ENCODE measurements around the gene SPHK1. TPM values are rescaled to one million over a fixed set of nuclear protein-coding genes. Genes with fewer than 3 reads are reported as not detected.

Gene SPHK1, protein sequence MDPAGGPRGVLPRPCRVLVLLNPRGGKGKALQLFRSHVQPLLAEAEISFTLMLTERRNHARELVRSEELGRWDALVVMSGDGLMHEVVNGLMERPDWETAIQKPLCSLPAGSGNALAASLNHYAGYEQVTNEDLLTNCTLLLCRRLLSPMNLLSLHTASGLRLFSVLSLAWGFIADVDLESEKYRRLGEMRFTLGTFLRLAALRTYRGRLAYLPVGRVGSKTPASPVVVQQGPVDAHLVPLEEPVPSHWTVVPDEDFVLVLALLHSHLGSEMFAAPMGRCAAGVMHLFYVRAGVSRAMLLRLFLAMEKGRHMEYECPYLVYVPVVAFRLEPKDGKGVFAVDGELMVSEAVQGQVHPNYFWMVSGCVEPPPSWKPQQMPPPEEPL
- total RNA-seq (2021; ENCODE audit: unreplicated experiment), result 18.2 TPM
- 17.7 TPM for polyA plus RNA-seq (2012; ENCODE audit: insufficient read length)
- percentile 35 among the genes with signal in this experiment for Bru-seq, nascent RNA
- BruChase-seq, experiment 1, labeled RNA remaining after a 2-hour chase, result percentile 47 among the genes with signal in this experiment
- BruChase-seq, experiment 2, labeled RNA remaining after a 6-hour chase, result percentile 53 among the genes with signal in this experiment
- long read RNA-seq, transcript SPHK1-201 (6 exons, 2,138 nt), result minor isoform, 8 of 52 reads
- long read RNA-seq, transcript SPHK1-210 (6 exons, 1,821 nt), result major isoform, 24 of 52 reads
- long read RNA-seq, partial matches to known transcripts, result 6 of 52 reads
- long read RNA-seq, other reads (novel, unspliced or antisense), result 12 of 52 reads

DNA sequence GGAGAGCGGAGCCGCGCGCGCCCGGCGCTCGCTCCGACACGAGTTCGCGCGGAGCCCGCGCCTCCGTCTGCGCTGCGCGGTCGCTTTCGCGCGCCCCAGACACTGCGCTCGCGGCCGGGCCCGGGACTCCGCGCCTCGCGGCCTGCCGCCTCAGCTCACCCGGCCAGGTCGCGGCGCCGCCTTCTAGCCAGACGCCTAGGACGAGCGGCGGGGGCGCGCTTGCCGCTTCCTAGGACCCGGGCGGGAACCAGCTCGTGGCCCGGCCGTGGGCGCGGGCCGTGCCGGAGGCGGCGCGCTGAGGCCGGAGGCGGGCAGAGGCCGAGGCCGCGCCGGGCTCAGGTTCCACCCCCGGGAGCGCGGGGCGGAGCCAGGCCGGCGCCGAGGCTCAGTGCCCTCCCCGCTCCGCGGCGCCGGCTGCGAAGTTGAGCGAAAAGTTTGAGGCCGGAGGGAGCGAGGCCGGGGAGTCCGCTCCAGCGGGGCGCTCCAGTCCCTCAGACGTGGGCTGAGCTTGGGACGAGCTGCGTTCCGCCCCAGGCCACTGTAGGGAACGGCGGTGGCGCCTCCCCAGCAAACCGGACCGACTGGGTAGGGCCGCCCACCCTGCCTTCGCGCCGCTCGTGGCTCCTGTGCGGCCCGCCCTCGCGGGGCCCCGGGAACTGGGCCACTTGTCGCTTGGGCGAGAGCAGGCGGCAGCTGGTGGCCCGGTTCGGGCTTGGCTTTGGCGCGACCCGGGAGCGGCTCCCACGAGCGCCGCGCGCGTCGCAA lies at the start of gene SPHK1:
SPHK1 (plus strand) TSS at position 388 of the 765 bp plus-strand sequence. CDS start 1,036 bp downstream, outside the sequence.
- CTCF ChIA-PET, result interaction anchor here (0.6 to 3.4 kb wide), 10 partner anchors 13 to 714 kb away, joined by 3 to 25 read pairs (median 3); no protein-coding TSS in a partner anchor
- H3K4me3 ChIP-seq (ENCODE audit: low read depth in 2 of 2, low read length in 2 of 2), result peak within 1 kb of the TSS; percentile 59 to 69
- peak; percentile 84 for ATAC-seq
- H3K9me3 ChIP-seq (ENCODE audit: control insufficient read depth, insufficient read depth, low read depth, low read length), result no peaks in the 10 kb centered on the region
- H3K27ac ChIP-seq (ENCODE audit: low read length), result peak within 1 kb of the TSS; percentile 79
- no peaks in the 10 kb centered on the region for H3K36me3 ChIP-seq (ENCODE audit: control insufficient read depth, insufficient read depth, low read length)
- intact Hi-C loops (cut with micrococcal nuclease; ENCODE audit: unreplicated experiment), result no loop called here
- no peak for DNase-seq (ENCODE audit: low read depth, low spot score)
- peaks cover 13% of the 10 kb centered on the region; the same call in 1 of the 2 replicates for H3K4me1 ChIP-seq (ENCODE audit: control insufficient read depth, insufficient read depth, low read length)
- in situ Hi-C loops (cut with HindIII; ENCODE audit: low pct_unique_long_range_greater_than_20kb, low sequenced_read_pairs), result no loop called here
- TF ChIP-seq, protein P1, sequence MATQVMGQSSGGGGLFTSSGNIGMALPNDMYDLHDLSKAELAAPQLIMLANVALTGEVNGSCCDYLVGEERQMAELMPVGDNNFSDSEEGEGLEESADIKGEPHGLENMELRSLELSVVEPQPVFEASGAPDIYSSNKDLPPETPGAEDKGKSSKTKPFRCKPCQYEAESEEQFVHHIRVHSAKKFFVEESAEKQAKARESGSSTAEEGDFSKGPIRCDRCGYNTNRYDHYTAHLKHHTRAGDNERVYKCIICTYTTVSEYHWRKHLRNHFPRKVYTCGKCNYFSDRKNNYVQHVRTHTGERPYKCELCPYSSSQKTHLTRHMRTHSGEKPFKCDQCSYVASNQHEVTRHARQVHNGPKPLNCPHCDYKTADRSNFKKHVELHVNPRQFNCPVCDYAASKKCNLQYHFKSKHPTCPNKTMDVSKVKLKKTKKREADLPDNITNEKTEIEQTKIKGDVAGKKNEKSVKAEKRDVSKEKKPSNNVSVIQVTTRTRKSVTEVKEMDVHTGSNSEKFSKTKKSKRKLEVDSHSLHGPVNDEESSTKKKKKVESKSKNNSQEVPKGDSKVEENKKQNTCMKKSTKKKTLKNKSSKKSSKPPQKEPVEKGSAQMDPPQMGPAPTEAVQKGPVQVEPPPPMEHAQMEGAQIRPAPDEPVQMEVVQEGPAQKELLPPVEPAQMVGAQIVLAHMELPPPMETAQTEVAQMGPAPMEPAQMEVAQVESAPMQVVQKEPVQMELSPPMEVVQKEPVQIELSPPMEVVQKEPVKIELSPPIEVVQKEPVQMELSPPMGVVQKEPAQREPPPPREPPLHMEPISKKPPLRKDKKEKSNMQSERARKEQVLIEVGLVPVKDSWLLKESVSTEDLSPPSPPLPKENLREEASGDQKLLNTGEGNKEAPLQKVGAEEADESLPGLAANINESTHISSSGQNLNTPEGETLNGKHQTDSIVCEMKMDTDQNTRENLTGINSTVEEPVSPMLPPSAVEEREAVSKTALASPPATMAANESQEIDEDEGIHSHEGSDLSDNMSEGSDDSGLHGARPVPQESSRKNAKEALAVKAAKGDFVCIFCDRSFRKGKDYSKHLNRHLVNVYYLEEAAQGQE (IDR thresholded peaks at IDR 0.05; ENCODE audit: insufficient read depth in 1 of 2, low read depth in 2 of 2, low read length in 1 of 2), result no peak
- TF ChIP-seq SIN3A (IDR thresholded peaks at IDR 0.05; ENCODE audit: borderline replicate concordance, insufficient read depth, low read depth, low read length) (peak; percentile 46; the same call in 1 of the 2 replicates), TCF7L2 (IDR thresholded peaks at IDR 0.05; ENCODE audit: low read depth, low read length) (no peak)
- POLR2A ChIA-PET, result interaction anchor here (0.6 kb wide), 2 partner anchors 32 to 274 kb away, joined by 3 to 5 read pairs; no protein-coding TSS in a partner anchor
- no peaks in the 10 kb centered on the region for H3K27me3 ChIP-seq (ENCODE audit: control insufficient read depth, insufficient read depth, low read length)
- no TSS peak for BruUV-seq (replicated peaks)

DNA sequence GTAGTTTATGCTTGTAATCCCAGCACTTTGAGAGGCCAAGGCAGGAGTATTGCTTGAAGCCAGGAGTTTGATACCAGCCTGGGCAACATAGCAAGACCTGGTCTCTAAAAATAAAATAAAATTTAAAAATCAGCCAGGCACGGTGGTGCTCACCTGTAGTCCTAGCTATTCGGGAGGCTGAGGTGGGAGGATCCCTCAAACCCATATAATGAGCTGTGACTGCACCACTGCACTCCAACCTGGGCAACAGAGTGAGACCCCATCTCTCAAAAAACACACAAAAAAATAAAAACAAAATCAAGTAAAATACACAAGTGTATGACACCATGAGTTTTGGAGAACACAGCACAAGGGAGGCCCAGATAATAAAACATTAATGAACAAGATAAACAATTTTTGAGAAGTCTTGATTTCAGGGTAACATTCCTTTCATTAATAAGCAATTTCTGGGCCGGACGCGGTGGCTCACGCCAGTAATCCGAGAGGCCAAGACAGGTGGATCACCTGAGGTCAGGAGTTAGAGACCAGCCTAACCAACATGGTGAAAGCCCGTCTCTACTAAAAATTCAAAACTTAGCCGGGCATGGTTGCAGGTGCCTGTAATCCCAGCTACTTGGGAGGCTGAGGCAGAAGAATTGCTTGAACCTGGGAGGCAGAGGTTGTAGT lies 48.6 kb upstream of the SPHK1 start:
- TF ChIP-seq POLR2AphosphoS5 (IDR thresholded peaks at IDR 0.05; ENCODE audit: low read depth, low read length), result no peak
- TF ChIP-seq, protein P2, sequence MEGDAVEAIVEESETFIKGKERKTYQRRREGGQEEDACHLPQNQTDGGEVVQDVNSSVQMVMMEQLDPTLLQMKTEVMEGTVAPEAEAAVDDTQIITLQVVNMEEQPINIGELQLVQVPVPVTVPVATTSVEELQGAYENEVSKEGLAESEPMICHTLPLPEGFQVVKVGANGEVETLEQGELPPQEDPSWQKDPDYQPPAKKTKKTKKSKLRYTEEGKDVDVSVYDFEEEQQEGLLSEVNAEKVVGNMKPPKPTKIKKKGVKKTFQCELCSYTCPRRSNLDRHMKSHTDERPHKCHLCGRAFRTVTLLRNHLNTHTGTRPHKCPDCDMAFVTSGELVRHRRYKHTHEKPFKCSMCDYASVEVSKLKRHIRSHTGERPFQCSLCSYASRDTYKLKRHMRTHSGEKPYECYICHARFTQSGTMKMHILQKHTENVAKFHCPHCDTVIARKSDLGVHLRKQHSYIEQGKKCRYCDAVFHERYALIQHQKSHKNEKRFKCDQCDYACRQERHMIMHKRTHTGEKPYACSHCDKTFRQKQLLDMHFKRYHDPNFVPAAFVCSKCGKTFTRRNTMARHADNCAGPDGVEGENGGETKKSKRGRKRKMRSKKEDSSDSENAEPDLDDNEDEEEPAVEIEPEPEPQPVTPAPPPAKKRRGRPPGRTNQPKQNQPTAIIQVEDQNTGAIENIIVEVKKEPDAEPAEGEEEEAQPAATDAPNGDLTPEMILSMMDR (IDR thresholded peaks at IDR 0.05), result no peak
- TF ChIP-seq, protein P1 (IDR thresholded peaks at IDR 0.05; ENCODE audit: insufficient read depth in 1 of 2, low read depth in 2 of 2, low read length in 1 of 2), result no peak
- no peak for TF ChIP-seq SIN3A (IDR thresholded peaks at IDR 0.05; ENCODE audit: borderline replicate concordance, insufficient read depth, low read depth, low read length)
- TF ChIP-seq TCF7L2 (IDR thresholded peaks at IDR 0.05; ENCODE audit: low read depth, low read length), result no peak
- BruUV-seq (replicated peaks), result no TSS peak
- no peaks in the 10 kb centered on the region for H3K9me3 ChIP-seq (ENCODE audit: control insufficient read depth, insufficient read depth, low read depth, low read length)
- POLR2A ChIA-PET, result no interaction called here
- CTCF ChIA-PET, result no interaction called here
- H3K27me3 ChIP-seq (ENCODE audit: control insufficient read depth, insufficient read depth, low read length), result no peaks in the 10 kb centered on the region
- DNase-seq (ENCODE audit: low read depth, low spot score) (no peak), ATAC-seq (no peak)
- no peak overlapping the region for H3K27ac ChIP-seq (ENCODE audit: low read length)
- H3K4me1 ChIP-seq (ENCODE audit: control insufficient read depth, insufficient read depth, low read length), result no peaks in the 10 kb centered on the region
- intact Hi-C loops (cut with micrococcal nuclease; ENCODE audit: unreplicated experiment), result no loop called here
- no peak overlapping the region for H3K4me3 ChIP-seq (ENCODE audit: low read depth in 2 of 2, low read length in 2 of 2)
- peaks cover 3% of the 10 kb centered on the region for H3K36me3 ChIP-seq (ENCODE audit: control insufficient read depth, insufficient read depth, low read length)
- in situ Hi-C loops (cut with HindIII; ENCODE audit: low pct_unique_long_range_greater_than_20kb, low sequenced_read_pairs), result no loop called here

Data from Panc1 (cell line).